Astrocyte (in vitro differentiated cells and primary cell): ENCODE measurements around the gene CHST11. TPM values are rescaled to one million over a fixed set of nuclear protein-coding genes. Genes with fewer than 3 reads are reported as not detected.

ENCODE experiments used
- DNase-seq: peaks from one replicate; pipeline ENCODE4 v3.0.0-alpha.2; 2010; ENCODE audit warnings: low read depth
- FAIRE-seq: peaks from 2 replicates; lab custom pipeline; 2011; peaks lifted over from hg19 to GRCh38; lab: Jason Lieb, UNC
- H2AFZ ChIP-seq: 2 replicates; pipeline ENCODE4 v1.6.0; 2012; ENCODE audit warnings: low read depth, low read length, inconsistent platforms
- H3K27ac ChIP-seq: 2 replicates; pipeline ENCODE4 v1.5.1; 2011; ENCODE audit warnings: low read depth, low read length, inconsistent platforms
- H3K27me3 ChIP-seq: 2 replicates; pipeline ENCODE4 v1.6.0; 2011; ENCODE audit warnings: low read length, inconsistent platforms; ENCODE audit not compliant: insufficient read depth
- H3K36me3 ChIP-seq: 2 replicates; pipeline ENCODE4 v1.5.1; 2011; ENCODE audit warnings: low read length, inconsistent platforms; ENCODE audit not compliant: insufficient read depth
- H3K4me1 ChIP-seq: 2 replicates; pipeline ENCODE4 v1.5.1; 2011; ENCODE audit warnings: low read length, inconsistent platforms; ENCODE audit not compliant: insufficient read depth
- H3K4me2 ChIP-seq: 2 replicates; pipeline ENCODE4 v1.6.0; 2012; ENCODE audit warnings: low read length, inconsistent platforms
- H3K4me3 ChIP-seq: 2 replicates; pipeline ENCODE4 v1.5.1; 2011; ENCODE audit warnings: low read depth, mild to moderate bottlenecking, low read length, inconsistent platforms; ENCODE audit not compliant: insufficient read depth
- H3K79me2 ChIP-seq: 2 replicates; pipeline ENCODE4 v1.6.0; 2012; ENCODE audit warnings: mild to moderate bottlenecking, low read length, inconsistent platforms; ENCODE audit not compliant: insufficient read depth
- H3K9ac ChIP-seq: 2 replicates; pipeline ENCODE4 v1.6.0; 2012; ENCODE audit warnings: mild to moderate bottlenecking, low read length, inconsistent platforms
- H3K9me3 ChIP-seq: 2 replicates; pipeline ENCODE4 v1.5.1; 2012; ENCODE audit warnings: low read depth, mild to moderate bottlenecking, low read length, inconsistent platforms; ENCODE audit not compliant: insufficient read depth
- H4K20me1 ChIP-seq: 2 replicates; pipeline ENCODE4 v1.6.0; 2012; ENCODE audit warnings: low read length, inconsistent platforms; ENCODE audit not compliant: insufficient read depth
- H3K27ac Mint-ChIP-seq: one replicate; pipeline ENCODE4 v1.8.0; 2021; ENCODE audit warnings: mild to moderate bottlenecking, mixed read lengths; ENCODE audit not compliant: unreplicated experiment
- H3K27me3 Mint-ChIP-seq: one replicate; pipeline ENCODE4 v1.8.0; 2021; ENCODE audit warnings: low read depth, mixed read lengths; ENCODE audit not compliant: unreplicated experiment
- H3K36me3 Mint-ChIP-seq: one replicate; pipeline ENCODE4 v1.8.0; 2021; ENCODE audit warnings: low read depth, mixed read lengths; ENCODE audit not compliant: unreplicated experiment
- H3K4me1 Mint-ChIP-seq: one replicate; pipeline ENCODE4 v1.8.0; 2021; ENCODE audit warnings: low read depth, mixed read lengths; ENCODE audit not compliant: unreplicated experiment
- H3K4me3 Mint-ChIP-seq: one replicate; pipeline ENCODE4 v1.8.0; 2021; ENCODE audit warnings: mild to moderate bottlenecking, moderate library complexity, mixed read lengths; ENCODE audit not compliant: unreplicated experiment
- H3K9me3 Mint-ChIP-seq: one replicate; pipeline ENCODE4 v1.8.0; 2021; ENCODE audit warnings: mild to moderate bottlenecking, mixed read lengths; ENCODE audit not compliant: unreplicated experiment
- EZH2 ChIP-seq: IDR thresholded peaks from 2 replicates; pipeline ENCODE4 v1.6.1; 2012; ENCODE audit warnings: mild to moderate bottlenecking, low read length, inconsistent platforms; ENCODE audit not compliant: insufficient read depth
- total RNA-seq: library from RNA; stranded (reverse); gene quantifications from 2 replicates; pipeline ENCODE4 v1.2.1, GENCODE V29; 2021
- TF ChIP-seq, protein P1 (sequence below): IDR thresholded peaks from 2 replicates; pipeline ENCODE4 v1.5.1; 2011; ENCODE audit warnings: low read depth, mild to moderate bottlenecking, inconsistent platforms, low read length, moderate library complexity; ENCODE audit not compliant: insufficient read depth

CHST11 gene
- total RNA-seq, 1 donor from 2014 or later = 30.2 TPM

DNA sequence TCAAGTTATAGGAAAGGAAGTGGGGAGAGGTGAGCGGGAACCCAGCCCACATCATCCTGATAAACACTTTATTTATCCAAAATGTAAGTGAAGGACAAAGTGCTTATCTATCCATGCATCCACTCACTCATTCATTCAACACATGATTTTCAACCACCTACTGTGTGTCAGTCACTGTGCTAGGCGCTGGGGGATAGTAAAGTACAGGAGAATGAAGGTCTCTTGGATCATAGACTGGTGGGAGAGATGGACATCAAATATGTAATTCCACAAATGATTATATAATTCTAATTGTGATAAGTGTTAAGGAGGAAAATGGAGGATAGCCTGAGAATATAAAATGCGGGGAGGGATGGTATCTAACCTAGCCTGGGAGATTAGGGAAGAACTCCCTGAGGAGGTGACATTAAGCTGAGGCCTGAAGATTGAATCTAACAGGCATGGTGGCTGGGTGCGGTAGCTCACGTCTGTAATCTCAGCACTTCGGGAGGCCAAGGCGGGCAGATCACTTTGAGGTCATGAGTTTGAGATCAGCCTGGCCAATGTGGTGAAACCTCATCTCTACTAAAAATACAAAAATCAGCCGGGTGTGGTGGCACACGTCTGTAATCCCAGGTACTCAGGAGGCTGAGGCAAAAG, 41.3 kb upstream of the CHST11 start:
- H3K27me3 Mint-ChIP-seq = peaks cover 2% of the 10 kb centered on the region
- H4K20me1 ChIP-seq = no peaks in the 10 kb centered on the region
- no peak overlapping the region for H2AFZ ChIP-seq
- no peaks in the 10 kb centered on the region for H3K36me3 ChIP-seq
- peaks cover 11% of the 10 kb centered on the region for H3K4me1 Mint-ChIP-seq
- no peak overlapping the region for H3K27ac Mint-ChIP-seq
- H3K4me3 ChIP-seq = no peak overlapping the region
- H3K27ac ChIP-seq = no peak overlapping the region
- H3K4me1 ChIP-seq = peaks cover 8% of the 10 kb centered on the region
- no peak overlapping the region for H3K9ac ChIP-seq
- H3K36me3 Mint-ChIP-seq = peaks cover 2% of the 10 kb centered on the region
- H3K9me3 ChIP-seq = no peaks in the 10 kb centered on the region
- no peak for TF ChIP-seq EZH2
- TF ChIP-seq, protein P1, sequence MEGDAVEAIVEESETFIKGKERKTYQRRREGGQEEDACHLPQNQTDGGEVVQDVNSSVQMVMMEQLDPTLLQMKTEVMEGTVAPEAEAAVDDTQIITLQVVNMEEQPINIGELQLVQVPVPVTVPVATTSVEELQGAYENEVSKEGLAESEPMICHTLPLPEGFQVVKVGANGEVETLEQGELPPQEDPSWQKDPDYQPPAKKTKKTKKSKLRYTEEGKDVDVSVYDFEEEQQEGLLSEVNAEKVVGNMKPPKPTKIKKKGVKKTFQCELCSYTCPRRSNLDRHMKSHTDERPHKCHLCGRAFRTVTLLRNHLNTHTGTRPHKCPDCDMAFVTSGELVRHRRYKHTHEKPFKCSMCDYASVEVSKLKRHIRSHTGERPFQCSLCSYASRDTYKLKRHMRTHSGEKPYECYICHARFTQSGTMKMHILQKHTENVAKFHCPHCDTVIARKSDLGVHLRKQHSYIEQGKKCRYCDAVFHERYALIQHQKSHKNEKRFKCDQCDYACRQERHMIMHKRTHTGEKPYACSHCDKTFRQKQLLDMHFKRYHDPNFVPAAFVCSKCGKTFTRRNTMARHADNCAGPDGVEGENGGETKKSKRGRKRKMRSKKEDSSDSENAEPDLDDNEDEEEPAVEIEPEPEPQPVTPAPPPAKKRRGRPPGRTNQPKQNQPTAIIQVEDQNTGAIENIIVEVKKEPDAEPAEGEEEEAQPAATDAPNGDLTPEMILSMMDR = no peak
- H3K27me3 ChIP-seq = peaks cover 8% of the 10 kb centered on the region
- H3K4me3 Mint-ChIP-seq = no peak overlapping the region
- no peak for FAIRE-seq
- peaks cover 2% of the 10 kb centered on the region for H3K9me3 Mint-ChIP-seq
- H3K79me2 ChIP-seq = no peaks in the 10 kb centered on the region
- H3K4me2 ChIP-seq = no peak overlapping the region
- no peak for DNase-seq

DNA sequence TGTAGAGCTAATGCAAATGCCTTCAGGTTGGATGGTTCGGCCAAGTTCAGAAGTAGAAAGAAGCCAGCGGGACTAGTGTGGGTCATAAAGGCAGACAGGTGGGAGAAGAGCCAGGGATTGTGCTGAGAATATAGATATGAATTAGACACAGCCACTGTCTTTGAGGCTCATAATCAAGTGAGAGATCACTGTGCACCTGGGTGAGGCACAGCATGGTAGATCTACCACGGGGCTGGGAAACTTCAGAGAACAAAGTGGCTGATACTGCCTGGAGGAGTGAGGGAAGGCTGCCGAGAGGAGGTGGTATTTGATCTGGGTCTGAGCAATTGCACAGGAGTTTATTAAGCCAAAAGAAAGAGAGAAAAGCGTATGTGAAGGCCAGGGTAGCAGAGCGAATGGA, 40.6 kb upstream of the CHST11 start:
- Mint-ChIP-seq H3K9me3 (peaks cover 2% of the 10 kb centered on the region), H3K36me3 (peaks cover 2% of the 10 kb centered on the region), H3K27me3 (peaks cover 2% of the 10 kb centered on the region), H3K4me3 (no peak overlapping the region), H3K27ac (no peak overlapping the region), H3K4me1 (peaks cover 11% of the 10 kb centered on the region)
- DNase-seq (no peak), FAIRE-seq (no peak)
- Histone ChIP-seq H3K4me3 (no peak overlapping the region), H3K27me3 (peaks cover 8% of the 10 kb centered on the region), H3K27ac (no peak overlapping the region), H3K9me3 (no peaks in the 10 kb centered on the region), H3K79me2 (no peaks in the 10 kb centered on the region), H3K4me2 (no peak overlapping the region), H3K9ac (no peak overlapping the region), H4K20me1 (no peaks in the 10 kb centered on the region), H2AFZ (no peak overlapping the region), H3K4me1 (peaks cover 8% of the 10 kb centered on the region), H3K36me3 (no peaks in the 10 kb centered on the region)
- TF ChIP-seq, protein P1 = no peak
- no peak for TF ChIP-seq EZH2

DNA sequence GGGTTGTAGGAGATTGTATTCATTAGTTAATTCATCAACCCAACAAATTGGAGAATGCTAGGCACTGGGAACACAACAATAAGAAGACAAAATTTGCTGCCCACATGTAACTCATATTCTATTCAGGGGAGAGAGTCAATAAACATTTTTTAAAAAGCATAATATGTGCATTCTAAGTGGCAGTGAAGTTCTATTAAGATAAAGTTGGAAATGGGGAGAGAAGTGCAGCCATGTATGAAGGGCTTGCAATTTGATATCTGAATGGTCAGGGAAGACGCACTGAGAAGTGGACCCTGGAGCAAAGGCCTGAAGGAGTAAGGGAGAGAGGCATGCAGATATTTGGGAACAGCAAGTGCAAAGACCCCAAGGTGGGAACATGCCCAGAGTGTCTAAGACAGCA, 40.2 kb upstream of the CHST11 start:
- Histone ChIP-seq H3K4me3 (no peak overlapping the region), H3K79me2 (no peaks in the 10 kb centered on the region), H3K4me1 (peaks cover 8% of the 10 kb centered on the region), H4K20me1 (no peaks in the 10 kb centered on the region), H3K27ac (no peak overlapping the region), H3K9me3 (no peaks in the 10 kb centered on the region), H3K36me3 (no peaks in the 10 kb centered on the region), H3K27me3 (peaks cover 12% of the 10 kb centered on the region), H3K9ac (no peak overlapping the region), H3K4me2 (no peak overlapping the region), H2AFZ (no peak overlapping the region)
- Mint-ChIP-seq H3K36me3 (peaks cover 2% of the 10 kb centered on the region), H3K27ac (no peak overlapping the region), H3K9me3 (peaks cover 2% of the 10 kb centered on the region), H3K27me3 (peaks cover 2% of the 10 kb centered on the region), H3K4me3 (no peak overlapping the region), H3K4me1 (peaks cover 10% of the 10 kb centered on the region)
- no peak for TF ChIP-seq EZH2
- TF ChIP-seq, protein P1 = no peak
- FAIRE-seq (no peak), DNase-seq (no peak)
